Sigmoid colon (tissue), 7 donors: ENCODE data around the gene NUBP2. TPM values are rescaled to one million over a fixed set of nuclear protein-coding genes. Genes with fewer than 3 reads are reported as not detected.
A peak's percentile ranks its signal among the peaks of the same experiment; 100 is the strongest.

Experiments used
- DNase-seq: peaks from one replicate; pipeline ENCODE4 v3.0.0-alpha.2; 2019
- H3K27ac ChIP-seq, 4 donors: fragments of 200-600 bp; sonication (generic); one replicate each; pipeline ENCODE4 v1.5.1; 2016 to 2019; ENCODE audit warnings: mild to moderate bottlenecking in 1 of 4
- H3K27me3 ChIP-seq, 3 donors: fragments of 200-600 bp; sonication (generic); one replicate each; pipeline ENCODE4 v1.5.1; 2019; ENCODE audit warnings: mild to moderate bottlenecking in 1 of 3
- H3K36me3 ChIP-seq, 4 donors: fragments of 200-600 bp; sonication (generic); one replicate each; pipeline ENCODE4 v1.5.1; 2016 to 2019
- H3K4me1 ChIP-seq, 4 donors: fragments of 200-600 bp; sonication (generic); one replicate each; pipeline ENCODE4 v1.5.1; 2017 to 2019
- H3K4me3 ChIP-seq, 4 donors: fragments of 200-600 bp; sonication (generic); one replicate each; pipeline ENCODE4 v1.5.1; 2017 to 2019; ENCODE audit warnings: mild to moderate bottlenecking in 2 of 4, moderate library complexity in 1 of 4
- H3K9me3 ChIP-seq, 4 donors: fragments of 200-600 bp in 3 of 4; sonication (generic) in 3 of 4; one replicate each; pipeline versions ENCODE4 v1.5.1 to v1.6.1; 2013 to 2019
- CTCF ChIP-seq, 4 experiments: fragments of 450-650 bp in 3 of 4; fragments of 200-600 bp in 1 of 4; IDR thresholded peaks; one replicate each; pipeline ENCODE4 v1.5.1; 2016 to 2019; ENCODE audit warnings: antibody characterized with exemption in 4 of 4, mild to moderate bottlenecking in 3 of 4, moderate library complexity in 2 of 4
- EP300 ChIP-seq, 4 donors: sonication (generic); formaldehyde crosslinking; IDR thresholded peaks; one replicate each; pipeline ENCODE4 v1.6.1; 2017; ENCODE audit warnings: antibody characterized with exemption in 4 of 4
- POLR2A ChIP-seq, 2 donors: fragments of 450-650 bp; IDR thresholded peaks; one replicate each; pipeline ENCODE4 v1.6.1; 2016; ENCODE audit warnings: antibody characterized with exemption in 2 of 2, mild to moderate bottlenecking in 2 of 2, moderate library complexity in 2 of 2
- POLR2AphosphoS5 ChIP-seq, 4 donors: sonication (generic); formaldehyde crosslinking; IDR thresholded peaks; one replicate each; pipeline ENCODE4 v1.6.1; 2017; ENCODE audit warnings: antibody characterized with exemption in 4 of 4
- WGBS, 2 donors: extraction: QIAGEN DNeasy Blood & Tissue Kit; methylation state at CpG; one replicate each; pipeline ENCODE4 v1.1.7; 2013; 5-methylcytosine and 5-hydroxymethylcytosine counted together
- intact Hi-C: fragments of 100-400 bp; cut with DNase I; formaldehyde crosslinking; loops from one replicate; pipeline ENCODE4 v1.15.1; 2023
- polyA plus RNA-seq, 3 donors: library from polyadenylated mRNA; stranded (reverse); fragments of 200-250 nt; gene quantifications; one replicate each; pipeline ENCODE4 v1.2.3, GENCODE V29; 2013
- total RNA-seq, 4 donors: library from RNA; depleted of rRNA; stranded (reverse); fragments of >200 nt; gene quantifications; one replicate each; pipeline ENCODE4 v1.1.0, GENCODE V29; 2016
- donor health status: healthy with polysubstance abuse.
- donor health status: Bipolar disorder and iron deficiency.
- donor health status: healthy.

Gene NUBP2
- total and polyA plus RNA-seq, 7 donors: 53.5 to 170 (median 77.8) TPM

- H3K36me3 ChIP-seq: peaks cover 0 to 61% (median 32%) of the 10 kb centered on the region in 4 donors
- 94 to 95% methylated on average over 15 of the region's 15 CpGs for WGBS, 2 donors
These were observed 7.5 kb downstream of the NUBP2 start for GRCh38 chr16:1790261-1790610.

GRCh38 chr16:1790611-1791255 is 8.0 kb downstream of the NUBP2 start:
- Histone ChIP-seq H3K9me3 (no peaks in the 10 kb centered on the region), H3K27ac (no peak overlapping the region), H3K4me3 (no peak overlapping the region), H3K27me3 (no peaks in the 10 kb centered on the region), H3K36me3 (peaks cover 0 to 57% (median 32%) of the 10 kb centered on the region in 4 donors), H3K4me1 (peaks cover 0 to 3% (median 0%) of the 10 kb centered on the region in 4 donors)
- TF ChIP-seq CTCF (IDR thresholded peaks at IDR 0.05): no peak
- TF ChIP-seq POLR2A (IDR thresholded peaks at IDR 0.05): no peak
- no peak for TF ChIP-seq EP300 (IDR thresholded peaks at IDR 0.05)
- no peak for TF ChIP-seq POLR2AphosphoS5 (IDR thresholded peaks at IDR 0.05)
- 95 to 96% methylated on average over 44 of the region's 44 CpGs for WGBS, 2 donors
- intact Hi-C loops: no loop called here
- no peak for DNase-seq

More at GRCh38 chr16:1790261-1790610, 7.5 kb downstream of the NUBP2 start:
- H3K27me3 ChIP-seq: no peaks in the 10 kb centered on the region
- H3K4me3 ChIP-seq: no peak overlapping the region
- no peak for DNase-seq
- TF ChIP-seq CTCF (IDR thresholded peaks at IDR 0.05): no peak
- TF ChIP-seq POLR2AphosphoS5 (IDR thresholded peaks at IDR 0.05): no peak
- no peak for TF ChIP-seq POLR2A (IDR thresholded peaks at IDR 0.05)
- no peak for TF ChIP-seq EP300 (IDR thresholded peaks at IDR 0.05)
- no peak overlapping the region for H3K27ac ChIP-seq
- no peaks in the 10 kb centered on the region for H3K9me3 ChIP-seq
- intact Hi-C loops: no loop called here
- peaks cover 0 to 8% (median 1%) of the 10 kb centered on the region in 4 donors for H3K4me1 ChIP-seq

- TF ChIP-seq POLR2A (IDR thresholded peaks at IDR 0.05): no peak
- no peak for TF ChIP-seq POLR2AphosphoS5 (IDR thresholded peaks at IDR 0.05)
- no peak for TF ChIP-seq EP300 (IDR thresholded peaks at IDR 0.05)
- TF ChIP-seq CTCF (IDR thresholded peaks at IDR 0.05): no peak
- Histone ChIP-seq H3K4me3 (no peak overlapping the region), H3K9me3 (no peaks in the 10 kb centered on the region), H3K27ac (no peak overlapping the region), H3K36me3 (peaks cover 0 to 51% (median 30%) of the 10 kb centered on the region in 4 donors), H3K4me1 (no peaks in the 10 kb centered on the region), H3K27me3 (no peaks in the 10 kb centered on the region)
- intact Hi-C loops: no loop called here
- 96% methylated on average over 53 of the region's 53 CpGs for WGBS, 2 donors
- DNase-seq: peak; percentile 57
These were observed 8.6 kb downstream of the NUBP2 start for GRCh38 chr16:1791256-1791942.

GRCh38 chr16:1791943-1792812 is 9.4 kb downstream of the NUBP2 start:
- H3K36me3 ChIP-seq: peaks cover 0 to 43% (median 22%) of the 10 kb centered on the region in 4 donors
- no peak overlapping the region for H3K27ac ChIP-seq

More at GRCh38 chr16:1791943-1792812, 9.4 kb downstream of the NUBP2 start:
- no peaks in the 10 kb centered on the region for H3K27me3 ChIP-seq
- TF ChIP-seq POLR2A (IDR thresholded peaks at IDR 0.05): no peak
- no peak for TF ChIP-seq POLR2AphosphoS5 (IDR thresholded peaks at IDR 0.05)
- TF ChIP-seq EP300 (IDR thresholded peaks at IDR 0.05): no peak
- no peak for TF ChIP-seq CTCF (IDR thresholded peaks at IDR 0.05)
- no peak overlapping the region for H3K4me3 ChIP-seq
- intact Hi-C loops: no loop called here
- DNase-seq: peak; percentile 61
- H3K9me3 ChIP-seq: no peaks in the 10 kb centered on the region
- no peaks in the 10 kb centered on the region for H3K4me1 ChIP-seq
- WGBS, 2 donors: 84 to 88% methylated on average over 59 of the region's 59 CpGs
